GM12872 (cell line): Measurements from ENCODE around the gene SIDT1.

Experiments used
- TF ChIP-seq, protein P1 (sequence below): IDR thresholded peaks from 3 replicates; pipeline ENCODE4 v1.5.1; 2011; ENCODE audit warnings: low read depth, mild to moderate bottlenecking, low read length, moderate library complexity; ENCODE audit not compliant: insufficient read depth

SIDT1 gene

DNA sequence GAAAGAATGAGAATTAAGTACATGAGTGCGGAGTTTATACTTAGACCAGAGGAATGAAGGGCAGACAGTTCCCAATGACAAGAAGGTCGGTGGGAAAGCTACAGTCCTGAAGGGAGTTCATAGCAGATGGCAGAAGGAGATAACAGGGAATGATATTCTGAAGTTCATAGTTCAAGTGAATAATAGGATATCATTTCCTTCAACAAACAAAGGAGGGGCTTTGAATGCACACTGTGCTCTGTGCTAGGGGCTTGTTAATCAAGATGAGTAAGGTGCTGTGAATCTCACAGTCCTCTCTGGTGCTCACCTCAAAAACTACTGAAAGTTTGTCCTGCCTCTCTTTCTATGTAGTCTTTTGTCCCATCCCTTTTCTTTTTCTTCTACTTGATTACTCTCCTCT lies 41.9 kb downstream of the SIDT1 start:
- TF ChIP-seq, protein P1, sequence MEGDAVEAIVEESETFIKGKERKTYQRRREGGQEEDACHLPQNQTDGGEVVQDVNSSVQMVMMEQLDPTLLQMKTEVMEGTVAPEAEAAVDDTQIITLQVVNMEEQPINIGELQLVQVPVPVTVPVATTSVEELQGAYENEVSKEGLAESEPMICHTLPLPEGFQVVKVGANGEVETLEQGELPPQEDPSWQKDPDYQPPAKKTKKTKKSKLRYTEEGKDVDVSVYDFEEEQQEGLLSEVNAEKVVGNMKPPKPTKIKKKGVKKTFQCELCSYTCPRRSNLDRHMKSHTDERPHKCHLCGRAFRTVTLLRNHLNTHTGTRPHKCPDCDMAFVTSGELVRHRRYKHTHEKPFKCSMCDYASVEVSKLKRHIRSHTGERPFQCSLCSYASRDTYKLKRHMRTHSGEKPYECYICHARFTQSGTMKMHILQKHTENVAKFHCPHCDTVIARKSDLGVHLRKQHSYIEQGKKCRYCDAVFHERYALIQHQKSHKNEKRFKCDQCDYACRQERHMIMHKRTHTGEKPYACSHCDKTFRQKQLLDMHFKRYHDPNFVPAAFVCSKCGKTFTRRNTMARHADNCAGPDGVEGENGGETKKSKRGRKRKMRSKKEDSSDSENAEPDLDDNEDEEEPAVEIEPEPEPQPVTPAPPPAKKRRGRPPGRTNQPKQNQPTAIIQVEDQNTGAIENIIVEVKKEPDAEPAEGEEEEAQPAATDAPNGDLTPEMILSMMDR: no peak

DNA sequence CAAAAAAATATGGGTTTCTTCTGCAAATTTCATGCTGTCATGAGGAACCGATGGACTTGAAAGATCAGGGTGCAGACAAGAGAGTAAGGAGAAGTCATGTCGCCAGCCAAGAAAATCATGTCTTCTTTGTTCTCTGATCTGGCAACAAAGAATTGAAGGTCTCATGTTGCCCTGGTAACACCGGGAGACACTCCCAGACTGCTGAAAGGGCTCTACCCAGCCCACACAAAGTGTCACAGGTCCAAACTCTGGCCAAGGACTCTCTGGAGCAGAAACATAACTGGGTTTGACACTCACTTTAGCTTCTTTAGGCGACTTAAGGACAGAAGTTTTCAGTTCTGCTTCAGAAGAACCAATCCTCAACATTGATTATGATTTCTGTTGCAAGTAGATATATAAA lies 42.9 kb downstream of the SIDT1 start:
- TF ChIP-seq, protein P1: no peak

DNA sequence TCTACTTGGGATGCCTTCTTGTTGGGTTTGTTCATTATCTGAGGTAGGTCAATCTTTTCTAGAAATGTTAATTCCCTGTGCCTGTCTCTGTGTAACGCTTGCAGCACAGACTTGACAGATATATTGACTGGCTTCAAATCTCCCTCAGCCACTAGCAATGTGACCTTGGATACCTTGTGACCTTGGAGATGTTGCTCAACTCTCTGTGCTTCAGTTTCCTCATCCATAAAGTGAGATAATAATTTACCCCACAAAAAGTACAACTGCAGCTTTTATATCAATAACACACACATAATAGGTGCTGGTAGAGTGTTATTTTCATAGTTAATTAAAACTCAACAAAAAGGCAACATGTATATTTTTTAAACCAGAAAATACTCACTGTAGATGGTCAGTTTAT lies 52.9 kb downstream of the SIDT1 start:
- TF ChIP-seq, protein P1: no peak

DNA sequence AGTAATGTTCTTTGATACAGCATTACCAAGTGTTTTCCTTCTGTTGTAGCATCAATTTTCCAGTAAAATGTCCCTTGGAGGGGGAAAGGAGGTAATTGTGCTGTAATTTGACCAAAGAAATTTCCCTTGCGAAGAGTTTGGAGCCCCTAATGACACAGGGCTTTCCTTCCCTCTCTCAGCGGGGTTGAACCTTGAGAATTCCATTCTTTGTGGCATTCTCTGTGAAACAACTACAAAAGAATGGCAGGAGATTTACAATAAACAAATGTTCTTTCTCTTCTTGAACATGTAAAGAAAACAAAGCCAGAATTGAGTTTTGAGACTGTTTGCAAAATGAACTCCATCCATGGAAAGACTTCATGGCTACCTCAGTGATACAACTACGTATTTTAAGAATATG lies 53.4 kb downstream of the SIDT1 start:
- TF ChIP-seq, protein P1: no peak

DNA sequence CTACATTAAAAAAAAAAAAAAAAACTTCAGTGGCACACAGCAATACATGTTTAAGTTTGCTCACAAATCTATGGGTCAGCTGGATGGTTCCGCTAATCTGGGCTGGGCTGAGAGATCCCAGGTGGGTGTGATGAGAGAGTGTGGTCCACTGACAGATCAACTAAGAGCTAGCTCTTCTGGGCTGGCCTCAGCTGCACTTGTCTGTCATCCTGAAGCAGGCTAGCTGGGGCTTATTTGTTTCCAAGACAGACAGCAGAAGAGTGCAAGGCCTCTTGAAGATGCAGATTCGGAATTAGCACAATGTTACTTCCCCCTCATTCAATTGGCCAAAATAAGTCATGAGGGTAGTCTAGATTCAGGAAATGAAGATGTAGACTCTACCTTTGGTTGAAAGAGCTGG lies 56.5 kb downstream of the SIDT1 start:
- TF ChIP-seq, protein P1: no peak

DNA sequence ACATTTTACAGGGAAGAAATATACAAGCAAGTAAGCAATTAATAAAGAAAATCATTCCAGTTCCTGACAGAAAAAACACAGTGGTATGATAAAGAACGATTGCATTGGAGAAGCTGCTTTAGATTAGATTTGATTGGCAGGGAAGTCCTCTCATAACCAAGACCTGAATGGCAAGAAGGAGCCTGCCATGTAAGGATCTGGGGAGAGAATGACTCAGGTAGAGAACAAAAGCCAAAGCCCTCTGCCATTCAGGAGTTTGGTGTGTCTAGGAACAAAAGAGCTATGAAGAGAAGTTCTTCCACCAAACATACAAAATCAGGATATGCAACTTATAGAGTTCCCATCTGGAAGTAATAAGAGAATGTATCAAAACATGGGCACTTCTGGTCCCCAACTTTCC lies 57.6 kb downstream of the SIDT1 start:
- TF ChIP-seq, protein P1: no peak

DNA sequence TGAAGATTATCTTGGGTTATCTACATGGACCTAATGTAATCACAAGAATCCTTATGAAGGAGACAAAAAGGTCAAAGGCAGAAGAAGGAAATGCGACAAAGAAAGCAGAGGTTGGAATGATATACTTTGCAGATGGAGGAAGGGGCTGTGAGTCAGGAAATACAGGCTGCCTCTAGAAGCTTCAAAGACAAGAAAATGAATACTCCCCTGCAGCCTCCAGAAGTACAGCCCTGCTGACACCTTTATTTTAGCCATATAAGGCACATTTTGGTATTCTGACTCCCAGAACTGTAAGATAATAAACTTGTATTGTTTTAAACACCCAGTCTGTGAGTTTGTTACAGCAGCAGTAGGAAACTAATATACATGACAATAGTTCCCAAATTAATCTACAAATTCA lies 58.6 kb downstream of the SIDT1 start:
- TF ChIP-seq, protein P1: no peak

DNA sequence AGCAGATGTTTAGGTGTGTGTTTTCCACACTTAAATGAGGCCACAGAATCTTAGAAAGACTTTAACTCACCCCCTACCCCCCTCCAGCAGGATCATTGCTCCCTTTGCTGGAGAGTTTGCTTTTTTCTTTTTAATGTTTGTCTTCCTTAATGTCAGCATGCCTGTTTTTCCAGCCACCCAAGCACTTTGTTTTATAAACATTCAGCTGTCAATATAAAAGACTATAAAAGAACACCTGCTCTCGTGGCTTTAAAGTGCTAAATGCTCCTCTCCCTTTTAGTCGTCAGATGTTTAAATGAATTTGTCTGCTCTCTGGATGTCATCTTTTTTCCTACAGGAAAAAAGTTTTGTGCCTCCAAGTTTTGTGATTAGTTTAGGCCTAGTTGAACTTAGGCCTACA lies 61.7 kb downstream of the SIDT1 start:
- TF ChIP-seq, protein P1: no peak
